ENCODE data around the gene SPATS2. TPM values are rescaled to one million over a fixed set of nuclear protein-coding genes. Genes with fewer than 3 reads are reported as not detected.

Gene SPATS2
- total and polyA plus RNA-seq, 2 donors from 2014 or later = 10.0 to 23.7 TPM

DNA sequence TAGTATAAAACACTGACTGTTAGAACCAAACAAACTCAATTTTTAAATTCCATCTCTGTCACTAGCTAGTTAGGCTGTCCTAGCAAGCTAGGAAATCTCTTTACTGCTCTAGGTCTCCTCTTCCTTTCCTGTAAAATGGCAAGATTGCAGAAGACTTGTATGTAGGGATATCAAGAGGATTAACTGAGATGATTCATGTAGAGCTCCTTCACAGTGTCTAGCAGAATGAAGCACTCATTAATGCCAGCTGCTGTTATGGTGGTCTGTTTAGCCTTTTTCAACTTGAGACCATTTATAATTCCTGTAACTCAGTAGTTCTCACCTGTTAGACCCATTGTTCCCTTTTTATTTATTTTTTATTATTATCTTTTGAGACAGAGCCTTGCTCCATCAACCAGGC, 103.7 kb downstream of the SPATS2 start:
- Histone ChIP-seq H3K9ac (ENCODE audit: low read length in 3 of 3) (no peak overlapping the region), H3K36me3 (ENCODE audit: control insufficient read depth in 2 of 3, insufficient read depth in 3 of 3, low read length in 3 of 3) (no peaks in the 10 kb centered on the region), H3K9me3 (ENCODE audit: control insufficient read depth in 2 of 3, insufficient read depth in 1 of 3, low read length in 3 of 3) (no peaks in the 10 kb centered on the region), H3K4me1 (ENCODE audit: control insufficient read depth in 2 of 3, insufficient read depth in 2 of 3, low read depth in 1 of 3, low read length in 3 of 3) (no peaks in the 10 kb centered on the region), H3K27me3 (ENCODE audit: control insufficient read depth, insufficient read depth, low read length) (no peaks in the 10 kb centered on the region), H3K27ac (ENCODE audit: low read depth in 2 of 2, low read length in 2 of 2) (no peak overlapping the region), H3K4me3 (ENCODE audit: low read length in 3 of 3) (no peak overlapping the region)
- TF ChIP-seq, protein P1, sequence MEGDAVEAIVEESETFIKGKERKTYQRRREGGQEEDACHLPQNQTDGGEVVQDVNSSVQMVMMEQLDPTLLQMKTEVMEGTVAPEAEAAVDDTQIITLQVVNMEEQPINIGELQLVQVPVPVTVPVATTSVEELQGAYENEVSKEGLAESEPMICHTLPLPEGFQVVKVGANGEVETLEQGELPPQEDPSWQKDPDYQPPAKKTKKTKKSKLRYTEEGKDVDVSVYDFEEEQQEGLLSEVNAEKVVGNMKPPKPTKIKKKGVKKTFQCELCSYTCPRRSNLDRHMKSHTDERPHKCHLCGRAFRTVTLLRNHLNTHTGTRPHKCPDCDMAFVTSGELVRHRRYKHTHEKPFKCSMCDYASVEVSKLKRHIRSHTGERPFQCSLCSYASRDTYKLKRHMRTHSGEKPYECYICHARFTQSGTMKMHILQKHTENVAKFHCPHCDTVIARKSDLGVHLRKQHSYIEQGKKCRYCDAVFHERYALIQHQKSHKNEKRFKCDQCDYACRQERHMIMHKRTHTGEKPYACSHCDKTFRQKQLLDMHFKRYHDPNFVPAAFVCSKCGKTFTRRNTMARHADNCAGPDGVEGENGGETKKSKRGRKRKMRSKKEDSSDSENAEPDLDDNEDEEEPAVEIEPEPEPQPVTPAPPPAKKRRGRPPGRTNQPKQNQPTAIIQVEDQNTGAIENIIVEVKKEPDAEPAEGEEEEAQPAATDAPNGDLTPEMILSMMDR (IDR thresholded peaks at IDR 0.05; ENCODE audit: borderline replicate concordance, extremely low read depth, insufficient read depth) = no peak
- intact Hi-C loops (cut with DNase I) = no loop called here
- DNase-seq (no peak), FAIRE-seq (no peak)

DNA sequence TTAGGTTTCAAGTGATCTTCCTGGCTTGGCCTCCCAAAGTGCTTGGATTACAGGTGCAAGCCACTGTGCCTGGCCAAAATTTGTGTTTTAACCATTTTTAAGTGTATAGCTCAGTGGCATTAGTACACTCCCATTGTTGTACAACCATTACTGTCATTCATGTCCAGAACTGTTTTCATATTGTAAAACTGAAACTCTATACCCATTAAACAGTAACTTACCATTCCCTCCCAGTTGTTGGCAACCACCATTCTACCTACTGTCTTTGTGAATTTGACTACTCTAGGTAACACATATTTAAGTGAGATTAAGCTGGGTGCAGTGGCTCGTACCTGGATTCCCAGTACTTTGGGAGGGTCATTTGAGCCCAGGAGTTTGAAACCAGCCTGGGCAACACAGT, 104.3 kb downstream of the SPATS2 start:
- Histone ChIP-seq H3K9me3 (ENCODE audit: control insufficient read depth in 2 of 3, insufficient read depth in 1 of 3, low read length in 3 of 3) (no peaks in the 10 kb centered on the region), H3K27me3 (ENCODE audit: control insufficient read depth, insufficient read depth, low read length) (no peaks in the 10 kb centered on the region), H3K36me3 (ENCODE audit: control insufficient read depth in 2 of 3, insufficient read depth in 3 of 3, low read length in 3 of 3) (no peaks in the 10 kb centered on the region), H3K27ac (ENCODE audit: low read depth in 2 of 2, low read length in 2 of 2) (no peak overlapping the region), H3K9ac (ENCODE audit: low read length in 3 of 3) (no peak overlapping the region), H3K4me1 (ENCODE audit: control insufficient read depth in 2 of 3, insufficient read depth in 2 of 3, low read depth in 1 of 3, low read length in 3 of 3) (no peaks in the 10 kb centered on the region), H3K4me3 (ENCODE audit: low read length in 3 of 3) (no peak overlapping the region)
- no peak for FAIRE-seq
- DNase-seq = no peak
- TF ChIP-seq, protein P1 (IDR thresholded peaks at IDR 0.05; ENCODE audit: borderline replicate concordance, extremely low read depth, insufficient read depth) = no peak
- intact Hi-C loops (cut with DNase I) = no loop called here

- FAIRE-seq = no peak
- Histone ChIP-seq H3K4me1 (ENCODE audit: control insufficient read depth in 2 of 3, insufficient read depth in 2 of 3, low read depth in 1 of 3, low read length in 3 of 3) (no peaks in the 10 kb centered on the region), H3K4me3 (ENCODE audit: low read length in 3 of 3) (no peak overlapping the region), H3K27ac (ENCODE audit: low read depth in 2 of 2, low read length in 2 of 2) (no peak overlapping the region), H3K36me3 (ENCODE audit: control insufficient read depth in 2 of 3, insufficient read depth in 3 of 3, low read length in 3 of 3) (no peaks in the 10 kb centered on the region), H3K9ac (ENCODE audit: low read length in 3 of 3) (no peak overlapping the region), H3K27me3 (ENCODE audit: control insufficient read depth, insufficient read depth, low read length) (no peaks in the 10 kb centered on the region), H3K9me3 (ENCODE audit: control insufficient read depth in 2 of 3, insufficient read depth in 1 of 3, low read length in 3 of 3) (no peaks in the 10 kb centered on the region)
- no peak for DNase-seq
- intact Hi-C loops (cut with DNase I) = no loop called here
- TF ChIP-seq, protein P1 (IDR thresholded peaks at IDR 0.05; ENCODE audit: borderline replicate concordance, extremely low read depth, insufficient read depth) = no peak
Observed at GRCh38 chr12:49476091-49476490, 108.8 kb downstream of the SPATS2 start.

All from kidney (tissue), 14 donors.